ENCODE measurements around the gene PTPDC1. TPM values are rescaled to one million over a fixed set of nuclear protein-coding genes. Genes with fewer than 3 reads are reported as not detected.
"Not testable (repeated sequence)": the region's sequence is repeated elsewhere in the genome, so short reads cannot be mapped to it uniquely, and the experiment has no call there.

The PTPDC1 gene
- total and polyA plus RNA-seq, 4 donors = 0.45 to 5.1 (median 1.1) TPM

- peaks cover 0 to 2% (median 0%) of the 10 kb centered on the region in 4 donors for H3K36me3 ChIP-seq (ENCODE audit: control insufficient read depth in 4 of 4, insufficient read depth in 3 of 4, low read depth in 1 of 4, low read length in 3 of 4)
- TF ChIP-seq ZBTB33 (IDR thresholded peaks at IDR 0.05) = no peak
- TF ChIP-seq EGR1 (IDR thresholded peaks at IDR 0.05; ENCODE audit: low read depth in 2 of 2) = no peak
- TF ChIP-seq HNF4G (IDR thresholded peaks at IDR 0.05) = no peak
- no peak for TF ChIP-seq SP1 (IDR thresholded peaks at IDR 0.05)
- no peak for TF ChIP-seq MAX (IDR thresholded peaks at IDR 0.05)
- no peak for TF ChIP-seq RAD21 (IDR thresholded peaks at IDR 0.05)
- peaks cover 0 to 2% (median 0%) of the 10 kb centered on the region in 4 donors for H3K4me1 ChIP-seq (ENCODE audit: control insufficient read depth in 4 of 4, insufficient read depth in 4 of 4, low read length in 3 of 4)
- no peak overlapping the region for H3K27ac ChIP-seq (ENCODE audit: low read depth in 1 of 2, low read length in 2 of 2)
- no peaks in the 10 kb centered on the region for H3K27me3 ChIP-seq (ENCODE audit: control insufficient read depth in 4 of 4, insufficient read depth in 4 of 4, low read length in 3 of 4)
- no peak overlapping the region for H3K4me3 ChIP-seq (ENCODE audit: low read depth in 1 of 3, low read length in 3 of 3)
- no peaks in the 10 kb centered on the region for H3K9me3 ChIP-seq (ENCODE audit: control insufficient read depth in 4 of 4, low read length in 3 of 4)
- WGBS = 75% methylated on average over 2 of the region's 2 CpGs
- H3K9ac ChIP-seq (ENCODE audit: low read depth in 1 of 2, low read length in 2 of 2) = no peak overlapping the region
- no peak for DNase-seq (ENCODE audit: low spot score)
These were observed 27.2 kb downstream of the PTPDC1 start for GRCh38 chr9:94111446-94111845.

GRCh38 chr9:94112716-94113465 is 28.6 kb downstream of the PTPDC1 start:
- no peaks in the 10 kb centered on the region for H3K9me3 ChIP-seq (ENCODE audit: control insufficient read depth in 4 of 4, low read length in 3 of 4)
- no peak overlapping the region for H3K4me3 ChIP-seq (ENCODE audit: low read depth in 1 of 3, low read length in 3 of 3)
- peaks cover 0 to 2% (median 0%) of the 10 kb centered on the region in 4 donors for H3K36me3 ChIP-seq (ENCODE audit: control insufficient read depth in 4 of 4, insufficient read depth in 3 of 4, low read depth in 1 of 4, low read length in 3 of 4)
- DNase-seq (ENCODE audit: low spot score) = no peak
- no peak overlapping the region for H3K9ac ChIP-seq (ENCODE audit: low read depth in 1 of 2, low read length in 2 of 2)
- no peaks in the 10 kb centered on the region for H3K27me3 ChIP-seq (ENCODE audit: control insufficient read depth in 4 of 4, insufficient read depth in 4 of 4, low read length in 3 of 4)
- H3K27ac ChIP-seq (ENCODE audit: low read depth in 1 of 2, low read length in 2 of 2) = no peak overlapping the region
- TF ChIP-seq HNF4A (conservative IDR thresholded peaks at IDR 0.05) (no peak), RXRA (IDR thresholded peaks at IDR 0.05) (no peak), RAD21 (IDR thresholded peaks at IDR 0.05) (no peak), TAF1 (conservative IDR thresholded peaks at IDR 0.05) (no peak), FOXA2 (IDR thresholded peaks at IDR 0.05) (no peak), NR2F2 (IDR thresholded peaks at IDR 0.05) (no peak), HNF4G (IDR thresholded peaks at IDR 0.05) (no peak), EGR1 (IDR thresholded peaks at IDR 0.05; ENCODE audit: low read depth in 2 of 2) (no peak), ZBTB33 (IDR thresholded peaks at IDR 0.05) (no peak), REST (IDR thresholded peaks at IDR 0.05) (no peak), CTCF (IDR thresholded peaks at IDR 0.05; ENCODE audit: low read depth, low read length, missing input control) (no peak), GABPA (IDR thresholded peaks at IDR 0.05 in 1 of 2, conservative IDR thresholded peaks at IDR 0.05 in 1 of 2) (no peak), MAX (IDR thresholded peaks at IDR 0.05) (no peak)
- 92% methylated on average over 8 of the region's 8 CpGs for WGBS
- peaks cover 0 to 2% (median 0%) of the 10 kb centered on the region in 4 donors for H3K4me1 ChIP-seq (ENCODE audit: control insufficient read depth in 4 of 4, insufficient read depth in 4 of 4, low read length in 3 of 4)

- H3K27me3 ChIP-seq (ENCODE audit: control insufficient read depth in 4 of 4, insufficient read depth in 4 of 4, low read length in 3 of 4); H3K27ac ChIP-seq (ENCODE audit: low read depth in 1 of 2, low read length in 2 of 2); DNase-seq (ENCODE audit: low spot score); H3K9me3 ChIP-seq (ENCODE audit: control insufficient read depth in 4 of 4, low read length in 3 of 4); H3K4me3 ChIP-seq (ENCODE audit: low read depth in 1 of 3, low read length in 3 of 3); H3K4me1 ChIP-seq (ENCODE audit: control insufficient read depth in 4 of 4, insufficient read depth in 4 of 4, low read length in 3 of 4); H3K36me3 ChIP-seq (ENCODE audit: control insufficient read depth in 4 of 4, insufficient read depth in 3 of 4, low read depth in 1 of 4, low read length in 3 of 4); H3K9ac ChIP-seq (ENCODE audit: low read depth in 1 of 2, low read length in 2 of 2): not testable (repeated sequence)
- 85% methylated on average over 7 of the region's 7 CpGs for WGBS
These were observed 35.8 kb downstream of the PTPDC1 start for GRCh38 chr9:94120088-94120487.
